ENCODE measurements around the gene FANCC.
"Not testable (repeated sequence)": the region's sequence is repeated elsewhere in the genome, so short reads cannot be mapped to it uniquely, and the experiment has no call there.

FANCC gene

DNA sequence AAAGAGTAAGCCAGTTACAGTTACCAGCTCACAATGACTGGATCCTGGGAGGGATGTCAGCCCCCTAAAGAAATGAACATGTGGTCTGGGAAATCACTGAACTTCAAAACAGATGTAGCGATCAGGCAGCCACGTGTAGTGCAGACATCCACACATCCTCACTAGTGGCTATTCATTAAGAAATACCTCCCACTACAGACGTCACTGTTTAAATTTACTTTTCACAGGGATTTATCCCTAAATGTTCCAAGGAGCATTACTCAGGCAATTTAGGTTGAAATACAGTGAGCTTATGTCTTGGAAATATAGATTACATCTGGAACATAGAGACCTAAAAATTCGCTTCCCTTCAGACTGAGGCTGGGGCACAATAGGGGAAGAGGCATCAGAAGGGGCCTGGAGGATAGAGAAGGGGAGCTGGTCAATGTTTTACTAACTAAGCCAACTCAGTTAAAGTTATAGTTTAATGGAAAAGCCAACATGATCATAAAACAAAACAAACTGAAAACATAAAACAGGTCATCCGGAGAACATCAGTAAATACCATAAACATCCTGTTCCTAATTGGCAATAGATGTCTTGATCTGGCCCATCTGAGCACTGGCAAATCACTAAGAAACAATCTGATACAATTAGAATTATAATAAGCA lies 92.3 kb downstream of the FANCC start:
- DNase-seq: no peak

- DNase-seq: no peak
Observed at GRCh38 chr9:95224376-95225019, 93.0 kb downstream of the FANCC start.

GRCh38 chr9:95220352-95220751 lies 97.2 kb downstream of the FANCC start:
- not testable (repeated sequence) for DNase-seq

DNA sequence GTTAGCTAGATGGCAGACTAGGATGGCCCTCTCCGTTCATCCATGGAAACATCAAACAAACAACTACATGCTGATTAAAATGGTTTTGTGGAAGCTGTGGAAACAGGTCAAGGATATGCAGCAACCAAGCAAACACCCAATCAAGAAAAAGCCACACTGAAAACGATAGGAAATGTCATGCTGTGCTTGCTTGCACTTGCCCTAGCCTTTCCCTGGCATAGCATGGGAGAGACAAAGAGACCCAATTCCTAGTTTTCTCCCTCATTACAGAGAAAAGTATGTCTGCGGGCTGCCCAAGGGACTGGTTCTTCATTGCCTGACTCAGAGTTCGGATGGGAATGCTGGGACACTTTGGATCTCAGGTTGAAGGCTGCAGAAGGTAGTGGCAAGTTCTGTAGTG lies 98.7 kb downstream of the FANCC start:
- no peak for DNase-seq

- no peak for DNase-seq
Observed at GRCh38 chr9:95217936-95218335, 99.6 kb downstream of the FANCC start.

- DNase-seq: no peak
Observed at GRCh38 chr9:95215336-95215898, 102.1 kb downstream of the FANCC start.

GRCh38 chr9:95213117-95213516 lies 104.4 kb downstream of the FANCC start:
- no peak for DNase-seq

DNA sequence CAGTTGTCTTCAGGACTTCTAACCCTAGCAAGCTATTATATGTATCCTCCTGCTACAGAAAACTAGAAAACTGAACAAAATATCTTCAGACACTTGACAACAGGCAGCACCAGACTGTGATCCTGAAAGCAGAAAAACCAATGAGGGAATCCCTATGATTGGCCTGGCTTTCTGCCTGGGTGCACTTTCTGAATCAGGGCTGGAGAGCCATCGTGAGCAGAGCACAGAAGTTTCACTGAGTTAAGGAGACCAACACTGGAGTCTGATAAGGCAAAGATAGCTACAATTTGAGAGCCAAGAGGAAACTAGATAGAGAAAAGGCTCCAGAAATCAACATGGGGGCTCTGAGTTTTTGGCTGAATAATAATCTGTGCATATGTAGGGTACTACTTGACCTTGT lies 106.5 kb downstream of the FANCC start:
- DNase-seq: no peak

DNA sequence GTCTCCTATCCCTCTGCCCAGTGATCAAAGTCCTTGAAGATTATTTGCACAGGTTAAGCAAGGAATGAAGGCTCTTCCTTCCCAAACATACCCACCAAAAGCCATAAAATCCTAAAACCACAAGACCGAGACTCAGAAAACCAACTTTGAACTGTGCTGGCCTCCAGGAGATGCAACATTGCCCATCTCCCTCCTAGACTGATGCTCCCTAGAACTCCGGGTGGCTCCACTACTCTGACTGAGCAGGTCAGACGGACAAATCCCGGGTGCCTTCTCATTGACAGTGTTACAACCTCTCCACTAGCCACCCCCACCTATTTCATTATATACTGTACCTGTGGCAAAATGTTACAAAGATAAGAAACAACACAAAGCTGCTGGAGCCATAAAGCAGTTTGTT lies 110.1 kb downstream of the FANCC start:
- no peak for DNase-seq

GRCh38 chr9:95206143-95206542 lies 111.4 kb downstream of the FANCC start:
- no peak for DNase-seq

DNA sequence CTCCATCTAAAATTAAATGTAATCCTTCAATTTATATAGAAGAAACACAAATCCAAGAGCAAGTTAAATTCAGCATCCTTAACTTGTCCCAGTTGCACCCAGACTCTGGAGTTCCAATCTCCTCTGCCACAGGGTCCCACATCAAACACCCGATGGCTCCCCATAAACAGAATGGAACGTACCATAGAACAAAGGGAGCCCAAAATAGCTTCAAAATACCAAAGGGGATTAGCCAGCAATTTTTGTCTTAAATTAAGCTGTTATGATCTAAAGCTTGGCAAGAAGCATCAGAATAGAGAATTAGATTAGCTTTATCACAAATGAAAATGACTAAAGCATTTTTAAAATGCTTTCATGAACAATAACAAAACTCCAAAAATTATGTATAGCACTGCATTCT lies 112.8 kb downstream of the FANCC start:
- no peak for DNase-seq

DNA sequence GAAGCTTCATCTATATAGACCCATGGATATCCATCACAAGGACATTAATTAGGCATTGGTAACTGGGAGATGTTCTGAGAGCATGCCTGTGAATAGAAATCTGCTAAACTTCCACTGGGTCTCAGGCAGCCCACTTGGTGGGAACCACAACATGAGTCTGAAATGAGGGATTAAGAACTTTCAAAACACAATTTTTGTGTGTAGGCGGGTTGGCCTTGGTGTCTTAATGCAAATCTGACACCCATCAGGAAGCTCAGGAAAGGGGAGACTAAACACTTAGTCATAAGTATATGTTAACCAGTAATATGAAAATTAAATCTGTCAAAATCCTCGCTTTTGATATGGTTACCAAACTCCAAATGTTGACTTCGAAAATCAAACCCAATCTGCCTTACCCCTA lies 113.2 kb downstream of the FANCC start:
- no peak for DNase-seq

GRCh38 chr9:95203019-95203418 lies 114.5 kb downstream of the FANCC start:
- not testable (repeated sequence) for DNase-seq

GRCh38 chr9:95202076-95202681 lies 115.3 kb downstream of the FANCC start:
- no peak for DNase-seq

DNA sequence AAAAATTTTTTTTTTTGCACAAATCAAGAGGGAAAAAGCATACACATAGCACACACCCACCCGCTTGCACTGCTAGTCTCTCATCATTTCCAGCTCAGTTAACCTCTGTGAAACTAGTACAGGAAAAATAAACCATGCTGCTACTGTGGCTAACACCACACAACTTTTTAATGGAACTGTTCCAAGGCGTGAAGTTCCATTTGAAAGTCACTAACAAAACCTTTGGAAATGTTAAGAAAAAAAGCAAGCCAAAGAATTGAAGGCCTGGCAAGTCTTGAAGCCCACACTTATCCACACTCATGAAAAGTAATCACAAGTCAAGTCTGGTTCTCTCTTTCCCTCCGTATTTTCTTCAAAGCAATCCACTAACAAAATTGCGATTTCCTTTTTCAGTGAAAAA lies 116.3 kb downstream of the FANCC start:
- no peak for DNase-seq

DNA sequence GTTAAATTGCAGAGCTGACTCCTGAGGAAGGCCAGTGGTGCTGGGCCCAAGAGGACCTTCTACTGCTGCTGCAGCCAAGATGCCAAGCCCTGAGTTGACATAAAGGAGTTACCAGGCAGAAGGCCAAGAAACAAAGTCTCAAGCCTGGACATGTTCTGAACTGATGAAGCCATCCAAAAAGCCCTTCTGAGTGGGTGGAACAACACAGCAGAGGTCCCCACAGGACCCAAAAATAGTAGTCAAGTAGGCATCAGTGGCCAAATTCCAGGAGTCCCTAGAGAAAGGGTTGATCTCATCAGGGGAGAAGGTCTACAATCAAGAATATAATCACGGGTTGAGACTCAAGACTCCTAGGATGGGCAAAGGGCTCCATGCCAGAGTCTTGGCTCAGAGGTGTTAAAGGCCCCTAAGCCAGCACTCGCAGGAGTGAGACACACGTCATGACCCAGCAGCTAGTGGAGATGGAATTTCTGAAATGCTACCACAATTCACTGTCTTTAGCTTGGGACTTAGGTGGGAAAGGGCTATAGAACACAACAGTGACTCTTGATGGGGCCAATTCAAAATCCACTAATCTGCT lies 119.7 kb downstream of the FANCC start:
- DNase-seq: no peak

DNA sequence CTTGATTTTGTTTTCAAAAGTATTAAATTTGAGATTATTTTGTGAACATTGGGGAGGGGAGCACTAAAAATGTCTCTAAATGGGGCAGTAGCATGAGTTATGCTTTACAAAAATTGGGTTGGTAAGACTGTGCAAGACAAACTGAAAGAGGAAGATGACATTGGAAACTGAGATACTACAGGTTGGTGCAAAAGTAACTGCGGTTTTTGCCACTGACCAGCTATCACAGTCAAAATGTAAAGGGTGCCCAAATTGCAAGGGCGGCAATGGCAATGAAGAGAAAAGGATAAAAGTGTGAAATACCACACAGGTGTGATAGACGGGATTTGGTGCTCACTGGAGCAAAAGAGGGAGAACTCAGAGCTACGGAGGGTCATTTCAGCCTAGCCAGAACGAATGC lies 124.0 kb downstream of the FANCC start:
- DNase-seq: no peak

DNA sequence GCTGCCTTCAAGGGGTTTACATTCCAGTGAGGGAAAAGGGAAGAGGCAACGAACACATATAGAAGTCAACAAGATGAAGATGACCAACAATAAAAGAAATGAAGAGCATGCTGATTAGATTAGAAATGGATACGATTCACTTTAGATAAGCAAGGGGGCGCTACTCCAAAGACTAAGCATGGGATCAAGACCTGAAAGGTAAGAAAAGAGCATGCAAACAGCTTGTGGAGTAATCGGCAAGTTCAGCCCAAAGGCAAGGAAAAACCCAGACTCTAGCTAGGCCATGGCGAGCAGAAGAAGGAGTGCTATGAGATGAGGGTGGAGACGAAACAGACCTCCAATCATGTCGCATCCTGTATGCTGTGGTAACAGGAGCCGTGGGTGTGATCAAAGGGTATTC lies 124.4 kb downstream of the FANCC start:
- no peak for DNase-seq

- no peak for DNase-seq
Observed at GRCh38 chr9:95192631-95193030, 124.9 kb downstream of the FANCC start.

GRCh38 chr9:95190413-95190812 lies 127.1 kb downstream of the FANCC start:
- no peak for DNase-seq

DNA sequence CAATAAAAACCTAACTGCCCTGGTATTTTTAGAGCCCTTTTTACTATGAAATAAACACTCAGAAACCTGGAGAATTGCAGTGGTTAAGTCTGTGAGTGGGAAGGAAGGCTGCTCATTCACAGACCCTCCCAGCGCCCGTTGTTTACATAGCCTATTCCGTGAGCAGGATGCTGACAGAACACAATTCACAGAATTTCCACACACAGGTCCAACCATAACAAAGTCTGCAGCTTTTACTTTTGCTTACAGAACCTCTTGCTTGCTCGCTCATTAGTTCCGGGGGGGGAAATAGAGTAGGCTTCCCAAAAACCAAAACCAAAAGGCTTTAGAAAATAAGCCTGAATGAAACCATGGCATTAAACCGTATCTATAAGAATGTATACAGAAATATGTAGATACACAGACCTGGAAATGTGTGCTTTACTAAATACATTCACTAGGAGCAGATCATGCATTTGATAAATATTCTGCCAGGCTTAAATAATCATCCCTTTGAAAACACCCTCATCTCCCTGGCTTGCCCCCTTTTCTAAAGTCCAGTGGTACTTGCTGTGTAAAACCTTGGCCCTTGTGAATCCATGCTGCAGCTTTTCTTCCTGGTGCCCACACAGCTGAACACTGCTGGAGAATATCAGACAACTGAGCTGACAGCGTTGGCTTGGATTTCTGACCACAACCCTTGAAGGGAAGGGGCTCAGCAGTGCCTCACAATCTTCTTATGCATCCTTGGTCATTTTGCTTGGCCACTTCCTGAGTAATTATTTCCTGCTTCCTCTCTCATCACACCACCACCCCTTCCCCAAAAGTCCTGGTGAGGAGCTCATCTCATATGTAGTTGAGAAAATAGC lies 128.0 kb downstream of the FANCC start:
- DNase-seq: no peak

- no peak for DNase-seq
Observed at GRCh38 chr9:95188459-95188858, 129.1 kb downstream of the FANCC start.

DNA sequence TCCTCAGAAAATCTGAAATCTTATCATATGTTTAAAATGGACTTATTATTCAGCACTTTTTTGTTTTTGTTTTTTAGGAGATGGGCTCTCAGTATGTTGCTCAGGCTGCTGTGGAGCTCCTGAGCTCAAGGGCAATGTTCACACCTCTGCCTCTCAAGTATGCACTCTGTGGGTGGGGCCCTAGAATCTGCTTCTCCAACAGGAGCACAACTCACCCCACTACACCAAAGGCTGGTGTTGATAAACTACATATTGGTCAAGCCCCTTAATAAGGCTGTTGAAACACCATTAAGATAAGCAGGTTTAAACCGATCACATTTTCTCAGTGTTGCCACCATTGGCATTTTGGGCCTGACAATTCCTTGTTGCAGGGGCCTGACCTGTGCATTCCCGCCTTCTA lies 131.6 kb downstream of the FANCC start:
- no peak for DNase-seq
